Adrenal gland (tissue), 12 donors: ENCODE measurements around the gene TEX2. TPM values are rescaled to one million over a fixed set of nuclear protein-coding genes. Genes with fewer than 3 reads are reported as not detected.

Source experiments
- DNase-seq, 7 donors: peaks; one replicate each; pipeline ENCODE4 v3.0.0-alpha.2; 2019 to 2020
- H3K27ac ChIP-seq, 5 donors: fragments of 200-600 bp; sonication (generic) in 4 of 5; 1 replicate in 3 of 5; 2 replicates in 2 of 5; pipeline versions ENCODE4 v1.5.1 to v1.8.0; 2016 to 2020; ENCODE audit warnings: mild to moderate bottlenecking in 1 of 5
- H3K27me3 ChIP-seq: fragments of 200-600 bp; 2 replicates; pipeline ENCODE4 v1.8.0; 2021
- H3K36me3 ChIP-seq, 2 donors: fragments of 200-600 bp; replicated peaks in 1 of 2; 1 replicate in 1 of 2; 2 replicates in 1 of 2; pipeline versions ENCODE4 v1.5.1 to v1.8.0; 2018 to 2022
- H3K4me1 ChIP-seq, 2 donors: fragments of 200-600 bp; replicated peaks in 1 of 2; 1 replicate in 1 of 2; 2 replicates in 1 of 2; pipeline versions ENCODE4 v1.5.1 to v1.8.0; 2018 to 2021
- H3K4me3 ChIP-seq, 4 donors: fragments of 200-600 bp; sonication (generic) in 3 of 4; one replicate each; pipeline ENCODE4 v1.5.1; 2016 to 2018
- H3K9me3 ChIP-seq, 3 donors: fragments of 200-600 bp; sonication (generic) in 1 of 3; replicated peaks in 1 of 3; 1 replicate in 2 of 3; 2 replicates in 1 of 3; pipeline versions ENCODE4 v1.5.1 to v1.8.0; 2016 to 2021
- CTCF ChIP-seq, 6 experiments: fragments of 450-650 bp in 4 of 6; fragments of 200-600 bp in 2 of 6; sonication (generic) in 1 of 6; IDR thresholded peaks; 1 replicate in 5 of 6; 2 replicates in 1 of 6; pipeline versions ENCODE4 v1.5.1 to v1.8.0; 2016 to 2021; ENCODE audit warnings: antibody characterized with exemption in 6 of 6, mild to moderate bottlenecking in 2 of 6, moderate library complexity in 1 of 6
- POLR2A ChIP-seq, 2 donors: fragments of 450-650 bp; IDR thresholded peaks; one replicate each; pipeline ENCODE4 v1.6.1; 2017; ENCODE audit warnings: antibody characterized with exemption in 2 of 2, mild to moderate bottlenecking in 2 of 2, moderate library complexity in 1 of 2
- WGBS, 4 donors: extraction: QIAGEN DNeasy Blood & Tissue Kit in 2 of 4; methylation state at CpG; one replicate each; pipeline versions ENCODE4 v1.1.5 to v1.1.7; 2013 to 2017; 5-methylcytosine and 5-hydroxymethylcytosine counted together
- intact Hi-C, 2 donors: fragments of 100-400 bp; cut with DNase I; formaldehyde crosslinking; loops; one replicate each; pipeline versions ENCODE4 v1.14.1 to v1.15.0; 2022 to 2023
- polyA plus RNA-seq, 3 donors: library from polyadenylated mRNA; stranded (reverse); fragments of 200-250 nt in 2 of 3; fragments of 350-450 nt in 1 of 3; fragmentation: Illumina TruSeq in 1 of 3; extraction: RNeasy Lipid Tissue Mini Kit (QIAGEN cat#74804) in 1 of 3; gene quantifications; one replicate each; pipeline ENCODE4 v1.2.3, GENCODE V29; 2013 to 2014
- total RNA-seq, 9 donors: library from RNA; depleted of rRNA in 4 of 9; stranded (reverse); fragments of >200 nt in 4 of 9; fragments of 120-200 nt in 1 of 9; fragmentation: NEBNext Ultra II Directional in 1 of 9; extraction: Animal tissue kit (Norgen Biotek cat#: 25700) in 1 of 9; gene quantifications; one replicate each; pipeline versions ENCODE4 v1.1.0 to v1.2.4, GENCODE V29; 2013 to 2023
- donor health status: healthy with polysubstance abuse.
- donor health status: Bipolar disorder and iron deficiency.
- donor health status: DM: yes; HTN: yes; CAD: no.
- donor health status: DM: no; HTN: no; CAD: no.
- donor health status: DM: no; HTN: no; CAD: no.
- donor health status: DM: yes; HTN: yes; CAD: no.

TEX2 gene
- total and polyA plus RNA-seq, 12 donors, result 12.0 to 91.5 (median 62.5) TPM

- peaks cover 0 to 14% of the 10 kb centered on the region in 2 donors for H3K36me3 ChIP-seq
- no peaks in the 10 kb centered on the region for H3K9me3 ChIP-seq
Measured at GRCh38 chr17:64166876-64167275, 96.2 kb downstream of the TEX2 start.

GRCh38 chr17:64165347-64165746, 97.7 kb downstream of the TEX2 start:
- H3K27me3 ChIP-seq, result no peaks in the 10 kb centered on the region
- intact Hi-C loops, result no loop called here
- TF ChIP-seq CTCF (IDR thresholded peaks at IDR 0.05) (no peak), POLR2A (IDR thresholded peaks at IDR 0.05) (no peak)
- peaks cover 0 to 13% of the 10 kb centered on the region in 2 donors for H3K36me3 ChIP-seq
- H3K9me3 ChIP-seq, result no peaks in the 10 kb centered on the region
- H3K4me3 ChIP-seq, result no peak overlapping the region
- no peaks in the 10 kb centered on the region for H3K4me1 ChIP-seq
- H3K27ac ChIP-seq, result no peak overlapping the region
- WGBS, 4 donors, result 90 to 94% (median 90%) methylated on average over 4 of the region's 4 CpGs
- peak in 2 of 7 donors; percentile 15 to 29 for DNase-seq

More at GRCh38 chr17:64166876-64167275, 96.2 kb downstream of the TEX2 start:
- TF ChIP-seq POLR2A (IDR thresholded peaks at IDR 0.05) (no peak), CTCF (IDR thresholded peaks at IDR 0.05) (no peak)
- DNase-seq, result no peak
- 95 to 100% (median 97%) methylated on average over 3 of the region's 3 CpGs for WGBS, 4 donors
- Histone ChIP-seq H3K4me3 (no peak overlapping the region), H3K27me3 (no peaks in the 10 kb centered on the region), H3K27ac (no peak overlapping the region), H3K4me1 (no peaks in the 10 kb centered on the region)
- intact Hi-C loops, result no loop called here

- Histone ChIP-seq H3K27me3 (no peaks in the 10 kb centered on the region), H3K36me3 (peaks cover 0 to 7% of the 10 kb centered on the region in 2 donors), H3K4me1 (no peaks in the 10 kb centered on the region), H3K4me3 (no peak overlapping the region), H3K9me3 (no peaks in the 10 kb centered on the region), H3K27ac (no peak overlapping the region)
- TF ChIP-seq CTCF (IDR thresholded peaks at IDR 0.05), result no peak
- no peak for TF ChIP-seq POLR2A (IDR thresholded peaks at IDR 0.05)
- WGBS, 4 donors, result 95 to 97% (median 96%) methylated on average over 6 of the region's 6 CpGs
- peak in 2 of 7 donors; percentile 13 to 29 for DNase-seq
- intact Hi-C loops, result no loop called here
Measured at GRCh38 chr17:64164596-64165285, 98.3 kb downstream of the TEX2 start.

- TF ChIP-seq CTCF (IDR thresholded peaks at IDR 0.05) (no peak), POLR2A (IDR thresholded peaks at IDR 0.05) (no peak)
- DNase-seq, result peak in 1 of 7 donors; percentile 9
- no peaks in the 10 kb centered on the region for H3K27me3 ChIP-seq
- H3K4me3 ChIP-seq, result no peak overlapping the region
- no peaks in the 10 kb centered on the region for H3K4me1 ChIP-seq
- H3K36me3 ChIP-seq, result no peaks in the 10 kb centered on the region
- 80 to 97% (median 81%) methylated on average over 6 of the region's 6 CpGs for WGBS, 4 donors
- no peak overlapping the region for H3K27ac ChIP-seq
- H3K9me3 ChIP-seq, result no peaks in the 10 kb centered on the region
- intact Hi-C loops, result no loop called here
Measured at GRCh38 chr17:64163468-64163867, 99.6 kb downstream of the TEX2 start.
